Activated naive CD4-positive, alpha-beta T cell treated with anti-CD3 and anti-CD28 coated beads for 36 hours (primary cell): ENCODE data around the gene DRC1. TPM values are rescaled to one million over a fixed set of nuclear protein-coding genes. Genes with fewer than 3 reads are reported as not detected.

Source experiments
- CTCF ChIA-PET: fragments of 350-600 bp; sonication (Branson Sonifier 250); formaldehyde crosslinking; loops from one replicate; lab custom pipeline; 2021; ENCODE audit warnings: antibody characterized with exemption; lab: Charles Lee
- DNase-seq: peaks from one replicate; pipeline ENCODE4 v3.0.0-alpha.2; 2020
- H3K27ac Mint-ChIP-seq: one replicate; pipeline ENCODE4 v1.8.0; 2021; ENCODE audit warnings: mild to moderate bottlenecking, mixed read lengths
- H3K27me3 Mint-ChIP-seq: one replicate; pipeline ENCODE4 v1.8.0; 2021; ENCODE audit warnings: low read depth, mixed read lengths
- H3K36me3 Mint-ChIP-seq: one replicate; pipeline ENCODE4 v1.8.0; 2021; ENCODE audit warnings: low read depth, mixed read lengths
- H3K4me1 Mint-ChIP-seq: one replicate; pipeline ENCODE4 v1.8.0; 2021; ENCODE audit warnings: low read depth, mixed read lengths
- H3K4me3 Mint-ChIP-seq: one replicate; pipeline ENCODE4 v1.8.0; 2021; ENCODE audit warnings: mild to moderate bottlenecking, moderate library complexity, mixed read lengths
- H3K9me3 Mint-ChIP-seq: one replicate; pipeline ENCODE4 v1.8.0; 2021; ENCODE audit warnings: mixed read lengths
- intact Hi-C: fragments of 100-400 bp; cut with micrococcal nuclease; formaldehyde crosslinking; loops from one replicate; pipeline ENCODE4 v1.15.1; 2023
- total RNA-seq, 2 experiments: library from RNA; stranded (reverse); gene quantifications; one replicate each; pipeline ENCODE4 v1.2.3, GENCODE V29; 2021

The DRC1 gene
- total RNA-seq, 2 experiments from 2014 or later = not detected

- CTCF ChIA-PET = no interaction called here
- Mint-ChIP-seq H3K27ac (no peak overlapping the region), H3K36me3 (no peaks in the 10 kb centered on the region)
Observed at GRCh38 chr2:26453421-26454329, 52.0 kb downstream of the DRC1 start.

GRCh38 chr2:26454561-26455001 is 52.9 kb downstream of the DRC1 start:
- no peak for DNase-seq
- intact Hi-C loops = no loop called here
- Mint-ChIP-seq H3K4me3 (no peak overlapping the region), H3K4me1 (no peaks in the 10 kb centered on the region), H3K27me3 (no peaks in the 10 kb centered on the region), H3K9me3 (no peaks in the 10 kb centered on the region), H3K36me3 (no peaks in the 10 kb centered on the region), H3K27ac (no peak overlapping the region)
- CTCF ChIA-PET = no interaction called here

More at GRCh38 chr2:26453421-26454329, 52.0 kb downstream of the DRC1 start:
- H3K27me3 Mint-ChIP-seq = no peaks in the 10 kb centered on the region
- DNase-seq = no peak
- H3K4me3 Mint-ChIP-seq = no peak overlapping the region
- no peaks in the 10 kb centered on the region for H3K4me1 Mint-ChIP-seq
- no peaks in the 10 kb centered on the region for H3K9me3 Mint-ChIP-seq
- intact Hi-C loops = no loop called here

- intact Hi-C loops = no loop called here
- no peaks in the 10 kb centered on the region for H3K27me3 Mint-ChIP-seq
- no peaks in the 10 kb centered on the region for H3K4me1 Mint-ChIP-seq
- CTCF ChIA-PET = no interaction called here
- no peaks in the 10 kb centered on the region for H3K36me3 Mint-ChIP-seq
- DNase-seq = no peak
- no peak overlapping the region for H3K4me3 Mint-ChIP-seq
- no peaks in the 10 kb centered on the region for H3K9me3 Mint-ChIP-seq
- no peak overlapping the region for H3K27ac Mint-ChIP-seq
Observed at GRCh38 chr2:26455037-26455669, 53.4 kb downstream of the DRC1 start.

GRCh38 chr2:26455670-26456439 is 54.1 kb downstream of the DRC1 start:
- intact Hi-C loops = no loop called here
- no peak overlapping the region for H3K27ac Mint-ChIP-seq
- DNase-seq = no peak
- H3K27me3 Mint-ChIP-seq = no peaks in the 10 kb centered on the region
- H3K36me3 Mint-ChIP-seq = no peaks in the 10 kb centered on the region
- no peaks in the 10 kb centered on the region for H3K4me1 Mint-ChIP-seq
- H3K4me3 Mint-ChIP-seq = no peak overlapping the region
- CTCF ChIA-PET = interaction anchor here (0.6 kb wide), 1 partner anchor 944 kb away, joined by 3 read pairs; no protein-coding TSS in a partner anchor
- H3K9me3 Mint-ChIP-seq = no peaks in the 10 kb centered on the region

- Mint-ChIP-seq H3K9me3 (no peaks in the 10 kb centered on the region), H3K4me3 (no peak overlapping the region), H3K4me1 (no peaks in the 10 kb centered on the region), H3K27me3 (no peaks in the 10 kb centered on the region), H3K36me3 (no peaks in the 10 kb centered on the region), H3K27ac (no peak overlapping the region)
- intact Hi-C loops = no loop called here
- CTCF ChIA-PET = interaction anchor here (0.6 kb wide), 1 partner anchor 945 kb away, joined by 3 read pairs; no protein-coding TSS in a partner anchor
- DNase-seq = no peak
Observed at GRCh38 chr2:26456440-26457250, 54.9 kb downstream of the DRC1 start.

- no peak for DNase-seq
- Mint-ChIP-seq H3K4me1 (no peaks in the 10 kb centered on the region), H3K4me3 (no peak overlapping the region), H3K36me3 (no peaks in the 10 kb centered on the region), H3K27me3 (no peaks in the 10 kb centered on the region), H3K27ac (no peak overlapping the region), H3K9me3 (no peaks in the 10 kb centered on the region)
- CTCF ChIA-PET = no interaction called here
- intact Hi-C loops = no loop called here
Observed at GRCh38 chr2:26457251-26457666, 55.5 kb downstream of the DRC1 start.

- Mint-ChIP-seq H3K27me3 (no peaks in the 10 kb centered on the region), H3K9me3 (no peaks in the 10 kb centered on the region), H3K27ac (no peak overlapping the region), H3K4me3 (no peak overlapping the region), H3K4me1 (no peaks in the 10 kb centered on the region), H3K36me3 (no peaks in the 10 kb centered on the region)
- CTCF ChIA-PET = no interaction called here
- no peak for DNase-seq
- intact Hi-C loops = no loop called here
Observed at GRCh38 chr2:26457695-26458364, 56.1 kb downstream of the DRC1 start.

- Mint-ChIP-seq H3K27me3 (no peaks in the 10 kb centered on the region), H3K36me3 (no peaks in the 10 kb centered on the region), H3K27ac (no peak overlapping the region), H3K4me1 (no peaks in the 10 kb centered on the region), H3K9me3 (no peaks in the 10 kb centered on the region), H3K4me3 (no peak overlapping the region)
- intact Hi-C loops = no loop called here
- CTCF ChIA-PET = interaction anchor here (0.7 kb wide), 1 partner anchor 251 kb away, joined by 3 read pairs; no protein-coding TSS in a partner anchor
- no peak for DNase-seq
Observed at GRCh38 chr2:26458365-26459042, 56.8 kb downstream of the DRC1 start.

- Mint-ChIP-seq H3K9me3 (no peaks in the 10 kb centered on the region), H3K27ac (no peak overlapping the region), H3K4me3 (no peak overlapping the region), H3K36me3 (no peaks in the 10 kb centered on the region), H3K27me3 (no peaks in the 10 kb centered on the region), H3K4me1 (no peaks in the 10 kb centered on the region)
- no peak for DNase-seq
- intact Hi-C loops = no loop called here
- CTCF ChIA-PET = no interaction called here
Observed at GRCh38 chr2:26459991-26460612, 58.4 kb downstream of the DRC1 start.

GRCh38 chr2:26460613-26461031 is 58.9 kb downstream of the DRC1 start:
- Mint-ChIP-seq H3K9me3 (no peaks in the 10 kb centered on the region), H3K4me1 (no peaks in the 10 kb centered on the region), H3K4me3 (no peak overlapping the region), H3K27ac (no peak overlapping the region), H3K27me3 (no peaks in the 10 kb centered on the region), H3K36me3 (no peaks in the 10 kb centered on the region)
- intact Hi-C loops = no loop called here
- CTCF ChIA-PET = no interaction called here
- DNase-seq = no peak
